Cardiac muscle cell (in vitro differentiated cells and primary cell): ENCODE measurements around the gene ACOX2. TPM values are rescaled to one million over a fixed set of nuclear protein-coding genes. Genes with fewer than 3 reads are reported as not detected.
A peak's percentile ranks its signal among the peaks of the same experiment; 100 is the strongest.

ENCODE experiments used
- DNase-seq, 2 donors: peaks; one replicate each; pipeline versions ENCODE4 v3.0.0 to v3.0.0-alpha.2; 2010 to 2017; ENCODE audit warnings: low read depth in 1 of 2, low spot score in 1 of 2
- H3K27ac ChIP-seq: fragments of 200-600 bp; sonication (generic); 2 replicates; pipeline ENCODE4 v1.5.1; 2016
- H3K27me3 ChIP-seq: fragments of 200-600 bp; sonication (generic); 2 replicates; pipeline ENCODE4 v1.6.0; 2016; ENCODE audit warnings: control low read depth
- H3K36me3 ChIP-seq: fragments of 200-600 bp; sonication (generic); 2 replicates; pipeline ENCODE4 v1.5.1; 2016; ENCODE audit warnings: control low read depth
- H3K4me1 ChIP-seq: fragments of 200-600 bp; sonication (generic); 2 replicates; pipeline ENCODE4 v1.8.1; 2017; ENCODE audit warnings: low read depth, mild to moderate bottlenecking, mixed run types
- H3K4me3 ChIP-seq: fragments of 200-600 bp; sonication (generic); 2 replicates; pipeline ENCODE4 v1.5.1; 2016; ENCODE audit warnings: mild to moderate bottlenecking
- H3K9me3 ChIP-seq: fragments of 200-600 bp; sonication (generic); 2 replicates; pipeline ENCODE4 v1.5.1; 2017; ENCODE audit warnings: low read depth, mild to moderate bottlenecking, control low read depth
- polyA plus RNA-seq: library from polyadenylated mRNA; unstranded; fragments of >200 nt; fragmentation: Nextera tagmentation; extraction: Ambion mirVana; gene quantifications from 2 replicates; pipeline ENCODE4 v1.2.1, GENCODE V29; 2016
- total RNA-seq: library from RNA; depleted of rRNA; stranded (reverse); fragments of >200 nt; gene quantifications from 2 replicates; pipeline ENCODE4 v1.2.3, GENCODE V29; 2016
- TF ChIP-seq, protein P1 (sequence below): IDR thresholded peaks from 2 replicates; pipeline ENCODE4 v1.5.1; 2012; ENCODE audit warnings: low read depth, mild to moderate bottlenecking, low read length

Gene ACOX2
- total and polyA plus RNA-seq, 2 experiments from 2014 or later, result 18.9 to 42.5 TPM

DNA sequence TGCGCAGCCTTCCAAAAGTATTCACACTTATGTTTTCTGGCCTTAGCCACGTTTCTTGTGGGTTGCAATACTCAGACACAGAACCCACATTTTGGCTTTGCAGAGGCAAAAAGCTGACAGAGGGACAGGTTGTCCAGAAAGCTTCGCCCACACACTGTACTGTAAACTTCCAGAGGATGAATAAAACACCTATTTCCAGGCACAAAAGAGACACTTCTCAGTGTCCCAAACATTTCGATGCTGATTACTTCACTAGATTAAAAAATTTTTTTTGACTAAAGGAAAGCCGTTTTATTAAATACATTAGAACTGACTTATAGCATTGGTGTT is 73.1 kb downstream of the ACOX2 start:
- DNase-seq, result no peak
- Histone ChIP-seq H3K9me3 (no peaks in the 10 kb centered on the region), H3K36me3 (no peaks in the 10 kb centered on the region), H3K27ac (no peak overlapping the region), H3K4me3 (no peak overlapping the region), H3K4me1 (peaks cover 3% of the 10 kb centered on the region), H3K27me3 (no peaks in the 10 kb centered on the region)
- TF ChIP-seq, protein P1, sequence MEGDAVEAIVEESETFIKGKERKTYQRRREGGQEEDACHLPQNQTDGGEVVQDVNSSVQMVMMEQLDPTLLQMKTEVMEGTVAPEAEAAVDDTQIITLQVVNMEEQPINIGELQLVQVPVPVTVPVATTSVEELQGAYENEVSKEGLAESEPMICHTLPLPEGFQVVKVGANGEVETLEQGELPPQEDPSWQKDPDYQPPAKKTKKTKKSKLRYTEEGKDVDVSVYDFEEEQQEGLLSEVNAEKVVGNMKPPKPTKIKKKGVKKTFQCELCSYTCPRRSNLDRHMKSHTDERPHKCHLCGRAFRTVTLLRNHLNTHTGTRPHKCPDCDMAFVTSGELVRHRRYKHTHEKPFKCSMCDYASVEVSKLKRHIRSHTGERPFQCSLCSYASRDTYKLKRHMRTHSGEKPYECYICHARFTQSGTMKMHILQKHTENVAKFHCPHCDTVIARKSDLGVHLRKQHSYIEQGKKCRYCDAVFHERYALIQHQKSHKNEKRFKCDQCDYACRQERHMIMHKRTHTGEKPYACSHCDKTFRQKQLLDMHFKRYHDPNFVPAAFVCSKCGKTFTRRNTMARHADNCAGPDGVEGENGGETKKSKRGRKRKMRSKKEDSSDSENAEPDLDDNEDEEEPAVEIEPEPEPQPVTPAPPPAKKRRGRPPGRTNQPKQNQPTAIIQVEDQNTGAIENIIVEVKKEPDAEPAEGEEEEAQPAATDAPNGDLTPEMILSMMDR, result no peak

DNA sequence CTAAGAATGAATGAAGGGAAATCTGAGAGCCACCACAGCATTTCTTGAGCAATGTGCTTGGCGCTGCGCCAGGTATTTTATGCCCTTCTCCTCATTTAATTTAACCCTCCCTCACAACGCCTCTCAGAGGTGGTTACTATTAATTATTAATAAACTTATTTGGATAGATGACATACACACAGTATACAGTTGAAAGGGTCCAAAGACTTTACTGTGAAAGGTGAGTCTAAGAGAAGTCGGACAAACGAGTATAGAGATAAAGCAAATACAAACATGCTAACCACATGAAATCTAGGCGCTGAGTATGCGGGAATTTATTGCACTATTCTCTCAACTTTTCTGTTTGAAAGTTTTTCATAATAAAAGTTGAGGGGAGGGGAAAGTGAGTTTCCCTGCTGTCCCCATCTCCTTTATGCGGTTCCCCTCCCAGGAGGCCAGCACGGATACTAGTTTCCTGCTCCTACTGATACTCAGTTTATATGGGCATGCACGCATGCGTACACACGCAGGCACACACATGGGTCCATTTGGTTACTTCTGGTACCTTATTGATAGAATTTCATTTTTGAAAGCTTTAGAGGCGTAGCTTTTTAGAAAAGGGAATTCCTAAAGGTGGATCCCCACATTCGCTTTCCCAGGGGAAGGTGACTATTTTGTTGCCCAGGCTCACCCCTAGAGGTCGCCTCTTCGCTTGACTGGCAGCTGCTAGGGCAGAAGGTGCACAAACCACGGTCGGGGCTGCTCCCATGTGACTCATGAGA is 73.6 kb downstream of the ACOX2 start:
- Histone ChIP-seq H3K9me3 (no peaks in the 10 kb centered on the region), H3K4me3 (no peak overlapping the region), H3K4me1 (no peaks in the 10 kb centered on the region), H3K27ac (no peak overlapping the region), H3K36me3 (no peaks in the 10 kb centered on the region), H3K27me3 (no peaks in the 10 kb centered on the region)
- TF ChIP-seq, protein P1, result peak; percentile 85
- DNase-seq, result peak; percentile 74 to 85

DNA sequence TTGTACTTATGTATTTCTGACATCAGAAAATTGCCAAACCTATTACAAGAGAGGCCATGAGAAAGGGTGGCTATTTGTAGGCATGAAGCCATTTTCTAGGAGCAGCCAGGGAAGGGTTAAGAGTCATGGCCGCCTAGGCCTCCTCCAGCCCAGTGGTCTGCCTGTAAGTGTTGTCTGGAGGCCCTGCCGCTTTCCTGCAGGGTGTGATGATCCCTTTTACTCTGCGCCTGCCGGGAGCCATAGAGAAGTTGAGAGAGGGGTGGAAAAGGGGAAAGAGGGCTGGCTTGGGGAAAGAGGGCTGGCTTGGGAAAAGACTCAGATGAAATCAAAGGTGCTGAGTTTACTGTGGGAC is 74.2 kb downstream of the ACOX2 start:
- no peak for DNase-seq
- Histone ChIP-seq H3K27ac (no peak overlapping the region), H3K36me3 (no peaks in the 10 kb centered on the region), H3K4me3 (no peak overlapping the region), H3K27me3 (no peaks in the 10 kb centered on the region), H3K9me3 (no peaks in the 10 kb centered on the region), H3K4me1 (no peaks in the 10 kb centered on the region)
- TF ChIP-seq, protein P1, result no peak

DNA sequence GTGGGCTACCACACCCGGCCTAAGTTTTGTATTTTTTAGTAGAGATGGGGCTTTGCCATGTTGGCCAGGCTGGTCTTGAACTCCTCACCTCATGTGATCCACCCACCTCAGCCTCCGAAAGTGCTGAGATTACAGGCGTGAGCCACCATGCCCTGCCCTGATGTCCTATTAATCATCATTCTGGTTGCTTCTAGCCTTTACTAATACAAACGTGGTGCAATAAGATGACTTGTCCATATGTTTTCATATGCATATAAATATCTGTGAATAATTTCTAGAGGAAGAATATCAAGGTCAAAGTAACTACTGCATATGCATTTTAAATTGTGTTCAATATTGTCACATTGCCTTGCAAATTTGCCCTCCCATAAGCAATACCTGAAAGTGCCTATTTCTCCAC is 77.8 kb downstream of the ACOX2 start:
- Histone ChIP-seq H3K4me3 (no peak overlapping the region), H3K4me1 (no peaks in the 10 kb centered on the region), H3K27me3 (no peaks in the 10 kb centered on the region), H3K9me3 (no peaks in the 10 kb centered on the region), H3K36me3 (no peaks in the 10 kb centered on the region), H3K27ac (no peak overlapping the region)
- TF ChIP-seq, protein P1, result no peak
- no peak for DNase-seq

Other genes with a start within 250 kb of the ACOX2 start
- gene RPP14, start 230.9 kb downstream of the ACOX2 start, total RNA-seq, result 7.9 and 11.1 TPM in 2 replicates
- 14.2 TPM in 2 replicates for gene RPP14, start 230.9 kb downstream of the ACOX2 start, polyA plus RNA-seq
- gene HTD2, start 230.7 kb downstream of the ACOX2 start, total RNA-seq, result 9.9 and 11.8 TPM in 2 replicates
- gene HTD2, start 230.7 kb downstream of the ACOX2 start, polyA plus RNA-seq, result 26.0 and 36.0 TPM in 2 replicates
- gene PXK, start 204.3 kb downstream of the ACOX2 start, total RNA-seq, result 19.3 and 26.8 TPM in 2 replicates
- gene PXK, start 204.3 kb downstream of the ACOX2 start, polyA plus RNA-seq, result 18.1 and 30.7 TPM in 2 replicates
- gene PDHB, start 103.4 kb downstream of the ACOX2 start, total RNA-seq, result 260 and 584 TPM in 2 replicates
- gene PDHB, start 103.4 kb downstream of the ACOX2 start, polyA plus RNA-seq, result 247 and 266 TPM in 2 replicates
- gene KCTD6, start 45.1 kb downstream of the ACOX2 start, total RNA-seq, result 15.7 and 17.6 TPM in 2 replicates
- 31.0 and 32.1 TPM in 2 replicates for gene KCTD6, start 45.1 kb downstream of the ACOX2 start, polyA plus RNA-seq
- not detected in 2 replicates for gene FAM107A, start 40.2 kb upstream of the ACOX2 start, total RNA-seq
- not detected in 2 replicates for gene FAM107A, start 40.2 kb upstream of the ACOX2 start, polyA plus RNA-seq
- 1.5 TPM in 1 of 2 replicates, not detected in the other for gene FAM3D, start 129.6 kb upstream of the ACOX2 start, total RNA-seq
- gene FAM3D, start 129.6 kb upstream of the ACOX2 start, polyA plus RNA-seq, result 0.69 TPM in 1 of 2 replicates, not detected in the other